GM19043 (cell line): ENCODE data around the gene LILRA2.
"Not testable (repeated sequence)": the region's sequence is repeated elsewhere in the genome, so short reads cannot be mapped to it uniquely, and the experiment has no call there.

ENCODE experiments used
- ATAC-seq: cut with Tn5 transposase; IDR thresholded peaks from one replicate; pipeline ENCODE4 v1.9.1; 2021; ENCODE audit warnings: low read depth; ENCODE audit not compliant: unreplicated experiment

LILRA2 gene

DNA sequence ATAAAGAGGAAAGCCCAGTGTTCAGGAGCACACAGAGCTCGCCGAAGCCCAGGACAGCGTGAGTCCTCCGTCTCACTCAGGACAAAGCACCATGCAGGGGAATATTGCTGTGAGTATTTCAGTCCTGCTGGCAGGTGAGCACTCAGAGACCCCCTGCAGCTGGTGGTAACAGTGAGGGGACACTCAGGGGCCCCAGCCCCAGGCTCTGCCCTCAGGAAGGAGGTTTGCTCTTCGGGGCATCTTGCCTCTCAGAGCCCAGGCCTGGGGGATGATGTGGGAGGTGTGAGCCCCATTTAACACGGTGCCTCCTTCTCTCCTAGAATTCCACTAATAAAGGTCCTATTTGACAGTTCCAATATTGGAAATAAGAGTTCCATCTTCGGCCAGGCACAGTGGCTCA lies 34.6 kb downstream of the LILRA2 start:
- no peak for ATAC-seq

DNA sequence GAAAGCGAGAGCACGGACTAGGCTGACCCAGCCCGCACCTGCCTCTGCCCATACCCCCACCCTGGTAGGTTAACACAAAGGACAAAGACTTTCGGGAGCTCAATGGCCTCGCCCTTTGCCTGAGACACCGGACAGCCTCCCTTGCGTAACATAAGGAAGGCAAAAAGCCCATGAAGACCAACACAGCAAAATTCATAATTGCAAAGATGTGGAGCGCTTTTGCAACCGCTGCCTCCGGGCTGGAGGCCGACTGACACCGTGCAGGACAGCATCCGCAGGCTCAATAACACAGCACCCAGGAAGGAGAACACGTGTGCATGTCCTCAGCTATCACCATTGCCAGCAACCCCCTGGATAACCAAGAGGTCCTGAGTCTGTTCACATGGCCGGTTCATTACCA lies 35.2 kb downstream of the LILRA2 start:
- no peak for ATAC-seq

GRCh38 chr19:54609356-54609791 lies 35.8 kb downstream of the LILRA2 start:
- no peak for ATAC-seq

- ATAC-seq, result no peak
Measured at GRCh38 chr19:54612428-54612827, 38.8 kb downstream of the LILRA2 start.

GRCh38 chr19:54614726-54615125 lies 41.1 kb downstream of the LILRA2 start:
- no peak for ATAC-seq

DNA sequence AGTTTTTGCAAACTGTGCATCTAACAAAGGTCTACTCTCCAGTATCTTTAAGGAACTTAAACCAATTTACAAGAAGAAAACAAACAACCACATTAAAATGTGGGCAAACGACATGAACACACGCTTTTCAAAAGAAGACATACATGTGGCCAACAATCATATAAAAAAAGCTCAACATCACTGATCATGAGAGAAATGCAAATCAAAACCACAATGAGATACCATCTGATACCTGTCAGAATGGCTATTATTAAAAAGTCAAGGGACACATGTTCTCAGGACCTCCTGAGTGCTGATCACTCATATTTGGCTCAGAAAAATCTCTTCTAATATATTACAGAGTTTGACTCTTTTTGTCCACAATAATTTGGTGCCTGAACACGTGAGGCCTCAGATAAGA lies 42.5 kb downstream of the LILRA2 start:
- ATAC-seq, result no peak

- peak; percentile 82 for ATAC-seq
Measured at GRCh38 chr19:54616821-54617560, 43.4 kb downstream of the LILRA2 start.

DNA sequence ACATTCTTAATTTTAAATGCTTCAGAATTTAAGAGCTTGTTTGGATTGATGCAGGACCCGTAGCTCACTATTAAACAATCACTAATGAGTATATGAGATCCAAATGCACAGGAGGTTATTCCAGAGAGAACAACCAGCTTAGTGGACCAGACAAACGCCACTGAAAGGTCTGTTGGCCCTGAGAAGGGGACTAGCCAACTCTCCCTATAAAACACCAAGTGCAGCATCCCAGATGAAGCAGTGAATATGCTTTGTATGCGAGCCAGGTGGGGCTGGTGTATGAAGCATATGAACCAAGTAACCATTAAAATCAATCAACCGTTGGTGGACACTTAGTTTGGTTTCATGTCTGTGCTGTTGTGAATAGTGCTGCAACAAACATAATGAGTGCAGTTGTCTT lies 46.9 kb downstream of the LILRA2 start:
- ATAC-seq, result no peak

DNA sequence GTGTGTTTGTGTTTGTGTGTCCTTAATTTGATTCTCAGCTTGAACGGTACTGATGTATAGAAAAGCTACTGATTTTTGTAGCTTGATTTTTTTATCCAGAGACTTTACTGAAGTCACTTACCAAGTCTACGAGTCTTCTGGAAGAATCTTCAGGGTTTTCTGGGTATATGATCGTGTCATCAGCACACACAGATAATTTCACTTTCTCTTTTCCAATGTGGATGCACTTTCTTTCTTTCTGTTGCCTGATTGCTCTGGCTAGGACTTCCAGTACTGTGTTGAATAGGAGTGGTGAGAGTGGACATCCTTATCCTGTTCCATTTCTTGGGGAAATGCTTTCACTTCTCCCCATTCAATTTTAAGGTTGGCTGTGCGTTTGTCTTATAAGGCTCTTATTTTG lies 48.8 kb downstream of the LILRA2 start:
- no peak for ATAC-seq

- ATAC-seq, result not testable (repeated sequence)
Measured at GRCh38 chr19:54624234-54624633, 50.6 kb downstream of the LILRA2 start.

- ATAC-seq, result not testable (repeated sequence)
Measured at GRCh38 chr19:54624934-54625730, 51.5 kb downstream of the LILRA2 start.

DNA sequence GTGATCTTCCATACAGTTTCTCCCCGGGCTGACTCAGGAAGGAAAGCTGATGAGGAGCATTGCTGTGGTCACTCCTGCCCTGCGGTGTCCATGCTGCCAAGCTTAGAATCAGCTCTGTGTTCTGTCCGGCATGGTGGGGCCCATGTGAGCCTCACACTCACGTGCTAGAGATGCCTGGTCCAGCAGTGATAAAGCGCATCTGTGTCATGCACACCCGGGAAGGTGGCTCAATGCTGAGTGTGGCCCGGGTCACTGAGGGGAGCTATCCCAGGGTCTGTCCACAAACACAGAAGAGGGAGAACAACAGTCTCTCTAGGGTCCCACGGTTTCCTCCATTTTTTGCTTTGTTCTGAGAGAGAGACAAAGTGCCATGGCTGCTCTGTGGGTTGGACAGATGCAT lies 53.2 kb downstream of the LILRA2 start:
- no peak for ATAC-seq

DNA sequence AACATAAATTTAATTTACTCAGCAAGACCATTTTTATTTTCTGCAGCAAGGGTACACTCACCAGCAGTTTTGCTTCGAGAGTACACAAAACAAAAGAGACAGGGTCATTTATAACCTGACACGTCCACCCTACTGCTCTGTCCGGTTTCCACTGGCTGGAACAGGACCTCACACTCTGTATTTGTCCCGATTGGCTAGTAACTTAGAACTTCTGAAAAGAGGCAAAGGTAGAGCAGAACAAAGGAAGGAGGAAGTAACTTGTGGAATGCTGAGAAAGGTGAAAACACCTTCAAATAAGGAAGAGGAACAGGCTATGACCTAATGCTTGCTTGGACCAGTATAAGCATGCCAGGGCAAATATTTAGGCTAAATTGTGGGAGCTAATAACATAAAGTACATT lies 54.3 kb downstream of the LILRA2 start:
- ATAC-seq, result not testable (repeated sequence)

DNA sequence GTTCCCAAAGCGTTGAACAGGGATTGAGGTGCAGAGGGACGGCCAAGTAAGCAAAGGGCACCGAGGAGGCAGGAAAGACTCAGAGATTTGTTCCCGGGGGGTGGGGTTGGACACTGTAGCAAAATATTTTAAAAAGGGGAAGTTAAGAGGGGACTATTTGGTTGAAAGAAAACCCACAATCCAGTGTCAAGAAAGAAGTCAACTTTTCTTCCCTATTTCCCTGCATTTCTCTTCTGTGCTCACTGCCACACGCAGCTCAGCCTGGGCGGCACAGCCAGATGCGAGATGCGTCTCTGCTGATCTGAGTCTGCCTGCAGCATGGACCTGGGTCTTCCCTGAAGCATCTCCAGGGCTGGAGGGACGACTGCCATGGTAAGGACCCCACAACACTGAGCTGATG lies 56.7 kb downstream of the LILRA2 start, which contains the start of gene LILRB1:
Gene LILRB1, plus strand, starts transcription at position 223 of the 400 bp plus-strand sequence. CDS start 590 bp downstream, outside the sequence.
- not testable (repeated sequence) for ATAC-seq

DNA sequence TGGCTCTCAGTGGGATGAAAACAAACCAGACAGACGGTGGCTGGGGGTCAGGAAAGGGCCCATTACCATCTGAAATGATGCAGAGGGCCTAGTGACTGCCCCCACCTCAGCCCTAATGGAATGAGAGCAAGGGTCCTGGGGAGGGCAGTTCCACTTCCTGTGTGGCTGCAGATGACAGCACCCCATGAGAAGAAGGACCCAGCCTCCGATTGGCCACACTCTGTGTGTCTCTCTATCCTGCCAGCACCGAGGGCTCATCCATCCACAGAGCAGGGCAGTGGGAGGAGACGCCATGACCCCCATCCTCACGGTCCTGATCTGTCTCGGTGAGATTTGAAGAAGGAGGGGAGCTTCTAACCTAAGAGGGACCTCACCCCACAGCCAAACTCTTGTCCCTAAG lies 57.2 kb downstream of the LILRA2 start:
- no peak for ATAC-seq

- ATAC-seq, result not testable (repeated sequence)
Measured at GRCh38 chr19:54631489-54632337, 58.1 kb downstream of the LILRA2 start.

- ATAC-seq, result not testable (repeated sequence)
Measured at GRCh38 chr19:54632517-54632916, 58.9 kb downstream of the LILRA2 start.

GRCh38 chr19:54633401-54633800 lies 59.8 kb downstream of the LILRA2 start:
- no peak for ATAC-seq

DNA sequence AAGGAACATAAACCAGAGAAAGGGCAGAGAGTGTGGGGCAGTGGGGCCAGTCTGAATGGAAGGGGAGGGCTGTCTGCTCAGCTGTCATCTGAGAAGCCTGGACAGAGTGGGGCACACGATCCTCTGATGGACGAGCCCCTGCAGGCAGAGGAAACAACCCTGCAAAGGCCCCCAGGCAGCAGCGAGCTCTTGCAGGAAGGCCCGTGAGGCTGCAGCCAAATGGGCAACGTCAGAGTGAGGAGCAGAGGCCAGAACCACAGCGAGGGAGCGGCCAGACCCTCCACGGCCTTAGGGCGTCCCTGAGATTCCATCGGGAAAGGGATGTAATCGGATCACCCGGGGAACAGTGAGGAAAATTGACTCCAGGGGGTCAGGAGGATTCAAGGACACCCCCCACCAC lies 62.5 kb downstream of the LILRA2 start:
- not testable (repeated sequence) for ATAC-seq

DNA sequence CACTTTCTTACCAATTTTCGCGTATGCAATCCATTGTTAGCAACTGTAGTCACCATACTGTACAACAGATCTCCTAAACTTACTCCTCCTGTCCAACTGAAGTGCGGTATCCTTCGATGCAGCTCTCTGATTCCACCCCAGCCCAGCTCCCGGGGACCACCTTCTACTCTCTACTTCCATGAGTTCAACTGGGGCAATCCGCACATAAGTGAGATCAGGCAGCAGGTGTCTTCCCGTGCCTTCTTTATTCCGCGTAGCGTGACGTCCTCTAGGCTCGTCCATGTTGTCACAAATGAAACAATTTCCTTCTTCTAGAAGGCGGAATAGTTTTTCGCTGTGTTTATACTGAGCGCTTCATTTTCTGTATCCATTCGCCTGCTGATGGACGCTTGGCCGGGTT lies 65.1 kb downstream of the LILRA2 start:
- no peak for ATAC-seq
